ENCODE measurements around the gene TMEM87A.

TMEM87A gene

GRCh38 chr15:42286445-42287029 is 13.3 kb upstream of the TMEM87A start (continued):
- no peak for TF ChIP-seq ZNF341 (tag by site-specific recombination; IDR thresholded peaks at IDR 0.05; ENCODE audit: low read depth)
- no peak for TF ChIP-seq ZNF510 (tag by site-specific recombination; IDR thresholded peaks at IDR 0.05; ENCODE audit: insufficient replicate concordance)

- POLR2A ChIA-PET: no interaction called here
Measured at GRCh38 chr15:42285034-42285433, 11.8 kb upstream of the TMEM87A start.

GRCh38 chr15:42284551-42284950 is 11.3 kb upstream of the TMEM87A start:
- H3K4me1 ChIP-seq (ENCODE audit: control insufficient read depth, insufficient read depth, low read length): no peaks in the 10 kb centered on the region
- H3K4me3 ChIP-seq (ENCODE audit: low read depth, low read length): no peak overlapping the region
- H3K36me3 ChIP-seq (ENCODE audit: control insufficient read depth in 2 of 2, insufficient read depth in 1 of 2, low read length in 2 of 2): peaks cover 0 to 30% of the 10 kb centered on the region in 2 experiments; a peak in 1 of 3 replicates
- no peak overlapping the region for H3K27ac ChIP-seq (ENCODE audit: extremely low read depth, low read depth, low read length)
- H3K9me3 ChIP-seq (ENCODE audit: control insufficient read depth, insufficient read depth, low read depth, low read length): no peaks in the 10 kb centered on the region
- ChIA-PET CTCF (no interaction called here), POLR2A (no interaction called here)
- TF ChIP-seq KLF10 (tag by site-specific recombination; IDR thresholded peaks at IDR 0.05) (no peak), ZNF645 (tag by site-specific recombination; IDR thresholded peaks at IDR 0.05) (no peak), ZFP69B (tag by site-specific recombination; IDR thresholded peaks at IDR 0.05) (no peak), ZNF529 (tag by site-specific recombination; IDR thresholded peaks at IDR 0.05; ENCODE audit: insufficient replicate concordance) (no peak), WT1 (tag by site-specific recombination; IDR thresholded peaks at IDR 0.05) (no peak)

More at GRCh38 chr15:42285034-42285433, 11.8 kb upstream of the TMEM87A start:
- Histone ChIP-seq H3K4me1 (ENCODE audit: control insufficient read depth, insufficient read depth, low read length) (no peaks in the 10 kb centered on the region), H3K36me3 (ENCODE audit: control insufficient read depth in 2 of 2, insufficient read depth in 1 of 2, low read length in 2 of 2) (peaks cover 0 to 27% of the 10 kb centered on the region in 2 experiments; a peak in 1 of 3 replicates), H3K4me3 (ENCODE audit: low read depth, low read length) (no peak overlapping the region), H3K9me3 (ENCODE audit: control insufficient read depth, insufficient read depth, low read depth, low read length) (no peaks in the 10 kb centered on the region), H3K27ac (ENCODE audit: extremely low read depth, low read depth, low read length) (no peak overlapping the region)
- no peak for TF ChIP-seq ZNF394 (tag by site-specific recombination; IDR thresholded peaks at IDR 0.05; ENCODE audit: borderline replicate concordance)
- CTCF ChIA-PET: no interaction called here

- H3K4me1 ChIP-seq (ENCODE audit: control insufficient read depth, insufficient read depth, low read length): no peaks in the 10 kb centered on the region
- H3K4me3 ChIP-seq (ENCODE audit: low read depth, low read length): no peak overlapping the region
- peaks cover 0 to 30% of the 10 kb centered on the region in 2 experiments; a peak in 1 of 3 replicates for H3K36me3 ChIP-seq (ENCODE audit: control insufficient read depth in 2 of 2, insufficient read depth in 1 of 2, low read length in 2 of 2)
- ChIA-PET POLR2A (no interaction called here), CTCF (no interaction called here)
- TF ChIP-seq ZNF148 (tag by site-specific recombination; IDR thresholded peaks at IDR 0.05; ENCODE audit: borderline replicate concordance) (no peak), SALL2 (tag by site-specific recombination; IDR thresholded peaks at IDR 0.05; ENCODE audit: borderline replicate concordance) (no peak), MYNN (tag by site-specific recombination; IDR thresholded peaks at IDR 0.05; ENCODE audit: borderline replicate concordance) (no peak), ZNF501 (tag by site-specific recombination; IDR thresholded peaks at IDR 0.05) (no peak), ZNF398 (tag by site-specific recombination; IDR thresholded peaks at IDR 0.05) (no peak), ZNF514 (tag by site-specific recombination; IDR thresholded peaks at IDR 0.05) (no peak), ZNF544 (tag by site-specific recombination; IDR thresholded peaks at IDR 0.05) (no peak), ZNF629 (tag by site-specific recombination; IDR thresholded peaks at IDR 0.05) (no peak), ZNF792 (tag by site-specific recombination; IDR thresholded peaks at IDR 0.05) (no peak), ZNF114 (tag by site-specific recombination; IDR thresholded peaks at IDR 0.05) (no peak), ZNF510 (tag by site-specific recombination; IDR thresholded peaks at IDR 0.05; ENCODE audit: insufficient replicate concordance) (no peak), ZNF654 (tag by site-specific recombination; IDR thresholded peaks at IDR 0.05; ENCODE audit: low read depth) (no peak)
- no peaks in the 10 kb centered on the region for H3K9me3 ChIP-seq (ENCODE audit: control insufficient read depth, insufficient read depth, low read depth, low read length)
- no peak overlapping the region for H3K27ac ChIP-seq (ENCODE audit: extremely low read depth, low read depth, low read length)
Measured at GRCh38 chr15:42283671-42284070, 10.4 kb upstream of the TMEM87A start.

Data from HEK293 (cell line).